ENCODE measurements around the gene TMEM47. TPM values are rescaled to one million over a fixed set of nuclear protein-coding genes. Genes with fewer than 3 reads are reported as not detected.

Gene TMEM47
- total RNA-seq, 2 donors from 2014 or later: 189 to 366 TPM

GRCh38 chrX:34624416-34624815 lies 32.7 kb downstream of the TMEM47 start:
- Histone ChIP-seq H3K9me3 (no peaks in the 10 kb centered on the region), H3K4me1 (ENCODE audit: control insufficient read depth in 1 of 2, low read depth in 2 of 2) (peaks cover 0 to 17% of the 10 kb centered on the region in 2 donors), H3K27me3 (replicated peaks; ENCODE audit: insufficient read depth) (no peaks in the 10 kb centered on the region), H3K4me3 (no peak overlapping the region), H3K27ac (peak overlapping the region in 1 of 2 donors; percentile 12), H3K36me3 (no peaks in the 10 kb centered on the region)
- DNase-seq (ENCODE audit: low spot score) (no peak), ATAC-seq (ENCODE audit: insufficient number of reproducible peaks, low FRiP score, low read depth) (no peak)
- TF ChIP-seq CTCF (IDR thresholded peaks at IDR 0.05): no peak

- Histone ChIP-seq H3K9me3 (no peaks in the 10 kb centered on the region), H3K36me3 (no peaks in the 10 kb centered on the region), H3K27ac (peak overlapping the region in 1 of 2 donors; percentile 57), H3K4me1 (ENCODE audit: control insufficient read depth in 1 of 2, low read depth in 2 of 2) (peaks cover 0 to 15% of the 10 kb centered on the region in 2 donors), H3K27me3 (replicated peaks; ENCODE audit: insufficient read depth) (no peaks in the 10 kb centered on the region), H3K4me3 (no peak overlapping the region)
- no peak for ATAC-seq (ENCODE audit: insufficient number of reproducible peaks, low FRiP score, low read depth)
- DNase-seq (ENCODE audit: low spot score): no peak
- TF ChIP-seq CTCF (IDR thresholded peaks at IDR 0.05): no peak
Observed at GRCh38 chrX:34619920-34620319, 37.2 kb downstream of the TMEM47 start.

GRCh38 chrX:34612036-34612435 lies 45.0 kb downstream of the TMEM47 start:
- H3K27me3 ChIP-seq (replicated peaks; ENCODE audit: insufficient read depth): no peaks in the 10 kb centered on the region
- no peak for TF ChIP-seq CTCF (IDR thresholded peaks at IDR 0.05)
- no peak overlapping the region for H3K4me3 ChIP-seq
- no peaks in the 10 kb centered on the region for H3K36me3 ChIP-seq
- no peak overlapping the region for H3K27ac ChIP-seq
- no peak for DNase-seq (ENCODE audit: low spot score)
- H3K9me3 ChIP-seq: no peaks in the 10 kb centered on the region
- H3K4me1 ChIP-seq (ENCODE audit: control insufficient read depth in 1 of 2, low read depth in 2 of 2): no peaks in the 10 kb centered on the region
- no peak for ATAC-seq (ENCODE audit: insufficient number of reproducible peaks, low FRiP score, low read depth)

DNA sequence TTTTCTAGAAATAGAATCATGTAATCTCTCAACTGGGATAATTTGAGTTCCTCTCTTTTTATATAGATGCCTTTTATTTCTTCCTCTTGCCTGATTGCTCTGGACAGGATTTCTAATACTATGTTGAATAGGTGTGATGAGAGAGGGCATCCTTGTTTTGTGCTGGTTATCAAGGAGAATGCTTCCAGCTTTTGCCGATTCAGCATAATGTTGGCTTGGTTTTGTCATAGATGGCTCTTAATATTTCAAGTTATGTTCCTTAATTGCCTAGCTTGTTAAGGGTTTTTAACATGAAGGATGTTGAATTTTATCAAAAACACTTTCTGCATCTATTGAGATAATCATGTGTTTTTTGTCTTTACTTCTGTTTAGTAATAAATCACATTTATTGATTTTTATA lies 58.7 kb downstream of the TMEM47 start:
- no peak for TF ChIP-seq CTCF (IDR thresholded peaks at IDR 0.05)
- Histone ChIP-seq H3K27ac (no peak overlapping the region), H3K9me3 (no peaks in the 10 kb centered on the region), H3K36me3 (no peaks in the 10 kb centered on the region), H3K4me3 (no peak overlapping the region), H3K4me1 (ENCODE audit: control insufficient read depth in 1 of 2, low read depth in 2 of 2) (no peaks in the 10 kb centered on the region), H3K27me3 (replicated peaks; ENCODE audit: insufficient read depth) (no peaks in the 10 kb centered on the region)
- DNase-seq (ENCODE audit: low spot score) (no peak), ATAC-seq (ENCODE audit: insufficient number of reproducible peaks, low FRiP score, low read depth) (no peak)

GRCh38 chrX:34586936-34587335 lies 70.1 kb downstream of the TMEM47 start:
- no peaks in the 10 kb centered on the region for H3K4me1 ChIP-seq (ENCODE audit: control insufficient read depth in 1 of 2, low read depth in 2 of 2)
- H3K9me3 ChIP-seq: no peaks in the 10 kb centered on the region
- no peak for ATAC-seq (ENCODE audit: insufficient number of reproducible peaks, low FRiP score, low read depth)
- H3K27me3 ChIP-seq (replicated peaks; ENCODE audit: insufficient read depth): no peaks in the 10 kb centered on the region
- H3K36me3 ChIP-seq: no peaks in the 10 kb centered on the region
- TF ChIP-seq CTCF (IDR thresholded peaks at IDR 0.05): no peak
- H3K27ac ChIP-seq: no peak overlapping the region
- DNase-seq (ENCODE audit: low spot score): no peak
- no peak overlapping the region for H3K4me3 ChIP-seq
